CD14-positive monocyte (primary cell): ENCODE results near the gene SLC37A1. TPM values are rescaled to one million over a fixed set of nuclear protein-coding genes. Genes with fewer than 3 reads are reported as not detected.

Source experiments
- DNase-seq, 3 donors: peaks; one replicate each; pipeline ENCODE4 v3.0.0-alpha.2; 2011 to 2022
- H2AFZ ChIP-seq: 2 replicates; pipeline ENCODE4 v1.6.0; 2012; ENCODE audit warnings: mild to moderate bottlenecking, low read depth, low read length, inconsistent platforms; ENCODE audit not compliant: insufficient read depth, poor library complexity, severe bottlenecking
- H3K27ac ChIP-seq, 2 donors: 1 replicate in 1 of 2; 2 replicates in 1 of 2; pipeline ENCODE4 v1.5.1; 2012 to 2013; ENCODE audit warnings: low read length in 2 of 2, control low read depth in 1 of 2, inconsistent platforms in 1 of 2, low read depth in 1 of 2, mild to moderate bottlenecking in 1 of 2
- H3K27me3 ChIP-seq, 2 donors: one replicate each; pipeline versions ENCODE4 v1.6.0 to v1.6.1; 2011 to 2013; ENCODE audit warnings: low read length in 2 of 2; ENCODE audit not compliant: control insufficient read depth in 2 of 2, insufficient read depth in 2 of 2
- H3K36me3 ChIP-seq, 2 donors: replicated peaks in 1 of 2; 1 replicate in 1 of 2; 2 replicates in 1 of 2; pipeline versions ENCODE4 v1.5.1 to v1.6.1; 2012 to 2013; ENCODE audit warnings: low read length in 2 of 2, control low read depth in 1 of 2, inconsistent platforms in 1 of 2, mild to moderate bottlenecking in 1 of 2; ENCODE audit not compliant: insufficient read depth in 2 of 2, control insufficient read depth in 1 of 2
- H3K4me1 ChIP-seq, 2 donors: 1 replicate in 1 of 2; 2 replicates in 1 of 2; pipeline versions ENCODE4 v1.5.1 to v1.6.1; 2012 to 2013; ENCODE audit warnings: low read length in 2 of 2, control low read depth in 1 of 2, inconsistent platforms in 1 of 2, mild to moderate bottlenecking in 1 of 2, moderate library complexity in 1 of 2; ENCODE audit not compliant: insufficient read depth in 2 of 2, control insufficient read depth in 1 of 2
- H3K4me2 ChIP-seq: replicated peaks from 2 replicates; pipeline ENCODE3; 2012; ENCODE audit warnings: low read length, moderate library complexity, mild to moderate bottlenecking; ENCODE audit not compliant: poor library complexity, severe bottlenecking; ENCODE audit errors: extremely low read depth
- H3K4me3 ChIP-seq, 3 experiments: fragments of 200-600 bp in 1 of 3; sonication (generic) in 1 of 3; replicated peaks in 1 of 3; 1 replicate in 2 of 3; 2 replicates in 1 of 3; pipeline ENCODE4 v1.5.1; 2011 to 2013; ENCODE audit warnings: low read length in 3 of 3, mild to moderate bottlenecking in 3 of 3, control low read depth in 2 of 3, low read depth in 2 of 3, inconsistent platforms in 1 of 3, moderate library complexity in 1 of 3
- H3K79me2 ChIP-seq: 2 replicates; pipeline ENCODE4 v1.6.0; 2012; ENCODE audit warnings: mild to moderate bottlenecking, control low read depth, inconsistent platforms, low read length, moderate library complexity; ENCODE audit not compliant: insufficient read depth
- H3K9ac ChIP-seq: 2 replicates; pipeline ENCODE4 v1.6.0; 2017; ENCODE audit warnings: low read length, mild to moderate bottlenecking; ENCODE audit not compliant: insufficient read depth, poor library complexity, severe bottlenecking
- H3K9me3 ChIP-seq, 2 donors: replicated peaks in 1 of 2; 1 replicate in 1 of 2; 2 replicates in 1 of 2; pipeline versions ENCODE4 v1.5.1 to v1.6.1; 2012 to 2013; ENCODE audit warnings: low read length in 2 of 2, control low read depth in 1 of 2; ENCODE audit not compliant: control insufficient read depth in 1 of 2, insufficient read depth in 1 of 2
- H4K20me1 ChIP-seq: 2 replicates; pipeline ENCODE4 v1.6.0; 2012; ENCODE audit warnings: mild to moderate bottlenecking, low read length, control low read depth, moderate library complexity; ENCODE audit not compliant: insufficient read depth
- H3K27ac Mint-ChIP-seq, 7 donors: one replicate each; pipeline ENCODE4 v1.8.0; 2020; ENCODE audit warnings: mild to moderate bottlenecking in 7 of 7, mixed read lengths in 7 of 7, moderate library complexity in 6 of 7, inconsistent platforms in 2 of 7
- H3K27me3 Mint-ChIP-seq, 3 donors: one replicate each; pipeline ENCODE4 v1.8.0; 2021 to 2022; ENCODE audit warnings: low read depth in 3 of 3, mild to moderate bottlenecking in 3 of 3, mixed read lengths in 3 of 3, moderate library complexity in 3 of 3, inconsistent platforms in 1 of 3
- H3K36me3 Mint-ChIP-seq, 2 donors: one replicate each; pipeline ENCODE4 v1.8.0; 2020; ENCODE audit warnings: mixed read lengths in 2 of 2, inconsistent platforms in 1 of 2, mild to moderate bottlenecking in 1 of 2
- H3K4me1 Mint-ChIP-seq: one replicate; pipeline ENCODE4 v1.8.0; 2020; ENCODE audit warnings: mild to moderate bottlenecking, mixed read lengths
- H3K4me3 Mint-ChIP-seq, 2 donors: one replicate each; pipeline ENCODE4 v1.8.0; 2020; ENCODE audit warnings: mild to moderate bottlenecking in 2 of 2, mixed read lengths in 2 of 2, moderate library complexity in 1 of 2
- H3K9me3 Mint-ChIP-seq, 7 donors: one replicate each; pipeline ENCODE4 v1.8.0; 2020 to 2022; ENCODE audit warnings: mixed read lengths in 7 of 7, mild to moderate bottlenecking in 6 of 7, moderate library complexity in 6 of 7, inconsistent platforms in 2 of 7
- CTCF ChIP-seq: fragments of 200-600 bp; IDR thresholded peaks from one replicate; pipeline ENCODE4 v1.8.0; 2022; ENCODE audit warnings: antibody characterized with exemption, mild to moderate bottlenecking
- WGBS: methylation state at CpG from one replicate; pipeline ENCODE4 v1.1.5; 2013; ENCODE audit warnings: missing lambda C conversion rate; ENCODE audit not compliant: insufficient coverage; 5-methylcytosine and 5-hydroxymethylcytosine counted together
- intact Hi-C, 2 donors: fragments of 100-400 bp; cut with micrococcal nuclease; formaldehyde crosslinking; loops; one replicate each; pipeline versions ENCODE4 v1.15.0 to v1.15.1; 2023
- polyA plus RNA-seq, 3 donors: library from polyadenylated mRNA; depleted of rRNA in 1 of 3; unstranded in 2 of 3; stranded (reverse) in 1 of 3; fragments of 300-500 nt in 2 of 3; fragments of >200 nt in 1 of 3; fragmentation: Illumina TruSeq in 2 of 3; gene quantifications; 1 replicate in 2 of 3; 2 replicates in 1 of 3; pipeline ENCODE4 v1.2.3, GENCODE V29; 2012 to 2021

SLC37A1 gene
- polyA plus RNA-seq, 3 donors: 2.7 to 12.4 (median 4.3) TPM

GRCh38 chr21:42568376-42568775 is 54.7 kb downstream of the SLC37A1 start:
- TF ChIP-seq CTCF: no peak
- intact Hi-C loops: no loop called here
- no peaks in the 10 kb centered on the region for H3K4me1 ChIP-seq
- H3K27ac ChIP-seq: no peak overlapping the region
- no peaks in the 10 kb centered on the region for H3K9me3 ChIP-seq
- no peak overlapping the region for H3K27ac Mint-ChIP-seq
- no peak overlapping the region for H3K9ac ChIP-seq
- peaks cover 54 to 90% of the 10 kb centered on the region in 2 donors for H3K36me3 ChIP-seq
- DNase-seq: no peak
- no peak overlapping the region for H3K4me3 ChIP-seq
- H3K27me3 ChIP-seq: no peaks in the 10 kb centered on the region
- no peak overlapping the region for H3K4me3 Mint-ChIP-seq
- H3K27me3 Mint-ChIP-seq: no peaks in the 10 kb centered on the region
- peaks cover 2% of the 10 kb centered on the region for H3K4me1 Mint-ChIP-seq
- H3K9me3 Mint-ChIP-seq: peaks cover 0 to 4% (median 0%) of the 10 kb centered on the region in 7 donors
- 96% methylated on average over 16 of the region's 19 CpGs for WGBS
- H2AFZ ChIP-seq: no peak overlapping the region
- no peaks in the 10 kb centered on the region for H3K79me2 ChIP-seq
- no peak overlapping the region for H3K4me2 ChIP-seq
- no peaks in the 10 kb centered on the region for H4K20me1 ChIP-seq
- peaks cover 67 to 83% of the 10 kb centered on the region in 2 donors for H3K36me3 Mint-ChIP-seq

- intact Hi-C loops: no loop called here
- Histone ChIP-seq H3K79me2 (no peaks in the 10 kb centered on the region), H3K4me1 (no peaks in the 10 kb centered on the region), H4K20me1 (no peaks in the 10 kb centered on the region), H3K9me3 (no peaks in the 10 kb centered on the region), H3K4me2 (no peak overlapping the region), H3K27ac (no peak overlapping the region), H3K27me3 (no peaks in the 10 kb centered on the region), H2AFZ (no peak overlapping the region), H3K36me3 (peaks cover 51 to 90% of the 10 kb centered on the region in 2 donors), H3K9ac (no peak overlapping the region), H3K4me3 (no peak overlapping the region)
- Mint-ChIP-seq H3K36me3 (peaks cover 67 to 80% of the 10 kb centered on the region in 2 donors), H3K27me3 (no peaks in the 10 kb centered on the region), H3K4me1 (peaks cover 2% of the 10 kb centered on the region), H3K9me3 (peaks cover 0 to 4% (median 0%) of the 10 kb centered on the region in 7 donors), H3K27ac (no peak overlapping the region), H3K4me3 (no peak overlapping the region)
- no peak for DNase-seq
- WGBS: 98% methylated on average over 24 of the region's 35 CpGs
- TF ChIP-seq CTCF: no peak
Measured at GRCh38 chr21:42568866-42569731, 55.4 kb downstream of the SLC37A1 start.
